Measurements from ENCODE around the gene AGXT.

- no peak for TF ChIP-seq POLR2A (IDR thresholded peaks at IDR 0.05; ENCODE audit: low read length)
- no peak for TF ChIP-seq GATA1 (IDR thresholded peaks at IDR 0.05; ENCODE audit: low read depth, low read length)
Observed at GRCh38 chr2:240915526-240916341, 47.1 kb downstream of the AGXT start.
